Right atrium auricular region (tissue), 2 donors: Measurements from ENCODE around the gene SLCO4A1. TPM values are rescaled to one million over a fixed set of nuclear protein-coding genes. Genes with fewer than 3 reads are reported as not detected.

Source experiments
- DNase-seq: peaks from one replicate; pipeline ENCODE4 v3.0.0-alpha.2; 2019; ENCODE audit warnings: low spot score
- H3K27ac ChIP-seq, 2 donors: fragments of 200-600 bp; sonication (generic); 1 replicate in 1 of 2; 2 replicates in 1 of 2; pipeline ENCODE4 v1.5.1; 2016 to 2019
- H3K27me3 ChIP-seq, 2 donors: fragments of 200-600 bp; sonication (generic); one replicate each; pipeline versions ENCODE4 v1.5.1 to v1.6.0; 2017 to 2019
- H3K36me3 ChIP-seq: fragments of 200-600 bp; sonication (generic); one replicate; pipeline ENCODE4 v1.5.1; 2016
- H3K4me1 ChIP-seq, 2 donors: fragments of 200-600 bp; sonication (generic); one replicate each; pipeline versions ENCODE4 v1.5.1 to v1.6.0; 2017 to 2019
- H3K4me3 ChIP-seq, 2 donors: fragments of 200-600 bp; sonication (generic); 1 replicate in 1 of 2; 2 replicates in 1 of 2; pipeline ENCODE4 v1.5.1; 2017 to 2019; ENCODE audit warnings: mild to moderate bottlenecking in 1 of 2, moderate library complexity in 1 of 2
- H3K9me3 ChIP-seq, 2 donors: fragments of 200-600 bp; sonication (generic); one replicate each; pipeline ENCODE4 v1.5.1; 2019
- total RNA-seq, 2 donors: library from RNA; depleted of rRNA; stranded (reverse); fragments of >200 nt; gene quantifications; one replicate each; pipeline ENCODE4 v1.1.0, GENCODE V29; 2016
- TF ChIP-seq, protein P1 (sequence below), 2 donors: fragments of 200-600 bp; sonication (generic); IDR thresholded peaks; one replicate each; pipeline ENCODE4 v1.5.1; 2019; ENCODE audit warnings: antibody characterized with exemption in 2 of 2

Gene SLCO4A1
- total RNA-seq, 2 donors from 2014 or later = 13.4 to 19.8 TPM

DNA sequence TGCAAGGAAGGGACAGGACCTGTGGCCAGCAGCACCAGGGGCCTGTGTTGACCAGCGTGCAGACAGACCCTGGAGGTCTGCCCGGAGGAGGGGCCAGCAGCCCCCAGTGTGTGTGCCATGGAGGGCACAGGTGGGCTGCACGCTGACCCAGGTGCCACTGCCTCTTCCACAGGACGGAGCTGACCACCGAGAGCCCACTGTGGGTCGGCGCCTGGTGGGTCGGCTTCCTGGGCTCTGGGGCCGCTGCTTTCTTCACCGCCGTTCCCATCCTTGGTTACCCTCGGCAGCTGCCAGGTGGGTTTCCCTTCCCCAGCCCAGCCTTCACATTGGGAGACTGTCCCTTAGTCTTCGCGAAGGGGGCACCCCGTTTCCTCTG lies 17.9 kb downstream of the SLCO4A1 start:
- H3K4me3 ChIP-seq = no peak overlapping the region
- no peaks in the 10 kb centered on the region for H3K9me3 ChIP-seq
- TF ChIP-seq, protein P1, sequence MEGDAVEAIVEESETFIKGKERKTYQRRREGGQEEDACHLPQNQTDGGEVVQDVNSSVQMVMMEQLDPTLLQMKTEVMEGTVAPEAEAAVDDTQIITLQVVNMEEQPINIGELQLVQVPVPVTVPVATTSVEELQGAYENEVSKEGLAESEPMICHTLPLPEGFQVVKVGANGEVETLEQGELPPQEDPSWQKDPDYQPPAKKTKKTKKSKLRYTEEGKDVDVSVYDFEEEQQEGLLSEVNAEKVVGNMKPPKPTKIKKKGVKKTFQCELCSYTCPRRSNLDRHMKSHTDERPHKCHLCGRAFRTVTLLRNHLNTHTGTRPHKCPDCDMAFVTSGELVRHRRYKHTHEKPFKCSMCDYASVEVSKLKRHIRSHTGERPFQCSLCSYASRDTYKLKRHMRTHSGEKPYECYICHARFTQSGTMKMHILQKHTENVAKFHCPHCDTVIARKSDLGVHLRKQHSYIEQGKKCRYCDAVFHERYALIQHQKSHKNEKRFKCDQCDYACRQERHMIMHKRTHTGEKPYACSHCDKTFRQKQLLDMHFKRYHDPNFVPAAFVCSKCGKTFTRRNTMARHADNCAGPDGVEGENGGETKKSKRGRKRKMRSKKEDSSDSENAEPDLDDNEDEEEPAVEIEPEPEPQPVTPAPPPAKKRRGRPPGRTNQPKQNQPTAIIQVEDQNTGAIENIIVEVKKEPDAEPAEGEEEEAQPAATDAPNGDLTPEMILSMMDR (IDR thresholded peaks at IDR 0.05) = no peak
- H3K4me1 ChIP-seq = peaks cover 0 to 3% of the 10 kb centered on the region in 2 donors
- H3K36me3 ChIP-seq = peaks cover 9% of the 10 kb centered on the region
- H3K27ac ChIP-seq = no peak overlapping the region
- DNase-seq = no peak
- no peaks in the 10 kb centered on the region for H3K27me3 ChIP-seq

DNA sequence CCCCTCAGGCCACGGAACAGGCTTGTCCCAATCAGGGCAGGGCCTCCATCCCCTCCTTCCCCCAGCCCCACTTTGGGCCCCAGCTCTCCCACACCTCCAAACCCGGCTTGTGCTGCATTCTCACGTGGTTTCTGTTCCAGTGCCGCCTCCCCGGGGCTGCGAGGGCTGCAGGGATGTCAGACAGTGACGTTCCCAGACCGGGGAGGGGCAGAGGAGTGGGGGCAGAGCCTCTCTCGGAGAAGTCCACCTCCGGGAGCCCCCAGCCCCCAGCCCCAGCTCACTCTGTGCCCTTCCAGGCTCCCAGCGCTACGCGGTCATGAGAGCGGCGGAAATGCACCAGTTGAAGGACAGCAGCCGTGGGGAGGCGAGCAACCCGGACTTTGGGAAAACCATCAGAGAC lies 18.5 kb downstream of the SLCO4A1 start:
- no peaks in the 10 kb centered on the region for H3K4me1 ChIP-seq
- H3K4me3 ChIP-seq = no peak overlapping the region
- H3K9me3 ChIP-seq = no peaks in the 10 kb centered on the region
- no peak for DNase-seq
- TF ChIP-seq, protein P1 (IDR thresholded peaks at IDR 0.05) = no peak
- H3K27ac ChIP-seq = no peak overlapping the region
- peaks cover 9% of the 10 kb centered on the region for H3K36me3 ChIP-seq
- H3K27me3 ChIP-seq = no peaks in the 10 kb centered on the region

DNA sequence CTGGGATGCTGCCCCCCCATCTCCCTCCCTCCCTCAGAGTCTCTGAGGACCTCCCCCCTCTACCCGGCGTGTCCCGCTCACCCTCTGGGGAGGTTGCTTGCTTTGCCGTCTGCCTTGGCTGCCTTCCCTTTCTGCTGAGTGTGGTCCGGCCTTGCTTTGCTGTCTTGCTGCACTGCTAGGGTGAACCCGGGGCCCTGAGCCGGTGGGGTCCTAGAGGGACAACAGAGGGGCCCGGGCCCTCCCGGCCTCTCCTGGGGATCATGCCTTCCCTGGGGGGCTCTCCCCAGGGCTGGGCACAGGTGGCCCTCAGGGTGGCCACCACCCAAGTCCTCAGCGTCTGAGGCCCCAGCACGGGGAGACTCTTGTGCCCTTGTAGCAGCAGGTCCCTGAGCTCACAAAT lies 19.3 kb downstream of the SLCO4A1 start:
- H3K36me3 ChIP-seq = peaks cover 7% of the 10 kb centered on the region
- no peak overlapping the region for H3K4me3 ChIP-seq
- no peak overlapping the region for H3K27ac ChIP-seq
- TF ChIP-seq, protein P1 (IDR thresholded peaks at IDR 0.05) = no peak
- no peaks in the 10 kb centered on the region for H3K9me3 ChIP-seq
- H3K4me1 ChIP-seq = peaks cover 0 to 2% of the 10 kb centered on the region in 2 donors
- DNase-seq = no peak
- no peaks in the 10 kb centered on the region for H3K27me3 ChIP-seq

DNA sequence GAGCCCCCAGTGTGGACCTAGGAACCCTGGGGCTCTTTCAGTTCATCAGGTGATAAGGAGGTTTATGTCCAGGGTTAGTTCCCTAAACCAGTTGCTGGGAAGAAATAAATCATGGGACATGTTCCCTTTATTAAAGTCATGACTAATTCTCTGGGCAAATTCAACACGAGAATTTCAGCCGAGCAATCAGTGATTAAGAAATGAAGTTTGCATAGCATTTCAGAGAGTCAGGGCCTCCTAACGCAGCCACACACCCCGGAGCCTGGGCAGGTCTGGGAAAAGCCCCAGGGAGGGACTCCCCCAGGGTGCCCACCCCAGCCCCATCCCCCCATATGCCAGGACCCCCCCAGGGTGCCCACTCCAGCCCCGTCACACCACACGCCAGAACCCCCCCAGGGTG lies 20.1 kb downstream of the SLCO4A1 start:
- H3K27me3 ChIP-seq = no peaks in the 10 kb centered on the region
- no peak for DNase-seq
- H3K4me1 ChIP-seq = peaks cover 0 to 5% of the 10 kb centered on the region in 2 donors
- no peaks in the 10 kb centered on the region for H3K9me3 ChIP-seq
- no peak overlapping the region for H3K4me3 ChIP-seq
- TF ChIP-seq, protein P1 (IDR thresholded peaks at IDR 0.05) = no peak
- no peak overlapping the region for H3K27ac ChIP-seq
- peaks cover 3% of the 10 kb centered on the region for H3K36me3 ChIP-seq

DNA sequence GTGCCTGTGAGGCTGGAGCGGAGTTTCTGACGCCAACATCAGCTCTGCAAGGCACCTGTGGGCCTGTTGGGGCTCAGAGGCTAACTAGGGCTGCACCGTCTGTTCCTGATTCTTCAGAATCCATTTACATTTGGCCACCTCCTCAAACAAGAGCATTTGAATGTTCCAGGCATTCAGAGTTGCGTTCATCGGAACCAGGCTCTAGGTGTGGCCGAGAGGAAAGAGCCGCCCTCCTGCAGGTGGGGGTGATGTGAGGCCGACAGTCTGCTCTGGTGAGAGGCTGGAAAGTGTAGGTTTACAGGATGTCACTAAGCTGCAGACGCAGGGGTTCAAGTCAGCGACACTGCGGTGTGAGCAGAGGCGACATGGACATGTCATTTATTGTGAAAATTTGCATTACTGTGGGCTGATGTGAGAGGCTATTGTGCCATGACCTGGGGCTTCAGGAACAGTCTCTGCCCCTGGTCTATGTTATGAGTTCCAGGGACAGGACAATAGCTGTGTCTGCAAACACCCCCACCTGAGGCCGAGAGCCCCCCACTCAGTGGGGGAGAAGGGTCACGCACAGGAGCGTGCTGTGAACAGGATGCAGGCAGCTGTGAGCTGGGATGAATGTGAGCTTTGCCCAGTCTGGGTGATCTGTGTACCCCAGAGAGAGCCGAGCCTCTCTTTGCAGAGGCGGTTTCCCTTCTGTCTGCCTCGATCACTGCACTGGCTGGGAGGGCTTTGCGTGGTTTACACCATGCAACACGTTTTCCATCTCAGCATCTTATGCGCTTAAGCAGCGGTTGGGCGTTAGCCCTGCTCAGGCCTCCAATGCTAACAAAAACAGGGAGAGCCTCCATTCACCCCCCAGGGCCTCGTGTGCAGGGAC lies 21.1 kb downstream of the SLCO4A1 start:
- Histone ChIP-seq H3K27me3 (no peaks in the 10 kb centered on the region), H3K4me1 (peaks cover 0 to 5% of the 10 kb centered on the region in 2 donors), H3K27ac (no peak overlapping the region), H3K9me3 (no peaks in the 10 kb centered on the region), H3K36me3 (peaks cover 3% of the 10 kb centered on the region), H3K4me3 (no peak overlapping the region)
- DNase-seq = no peak
- TF ChIP-seq, protein P1 (IDR thresholded peaks at IDR 0.05) = no peak
